Neural progenitor cell (in vitro differentiated cells): ENCODE results near the gene RPP25.

Experiments
- EZH2 ChIP-seq: fragments of 200-600 bp; sonication (generic); IDR thresholded peaks from 2 replicates; pipeline ENCODE4 v1.6.1; 2017; ENCODE audit warnings: antibody characterized with exemption, mild to moderate bottlenecking, moderate library complexity
- EZH2phosphoT487 ChIP-seq: fragments of 200-600 bp; sonication (generic); IDR thresholded peaks from 2 replicates; pipeline ENCODE4 v1.6.1; 2017; ENCODE audit warnings: antibody characterized with exemption
- TF ChIP-seq, protein P1 (sequence below): fragments of 200-600 bp; sonication (generic); IDR thresholded peaks from 2 replicates; pipeline ENCODE4 v1.5.1; 2017; ENCODE audit warnings: antibody characterized with exemption, mild to moderate bottlenecking

DNA sequence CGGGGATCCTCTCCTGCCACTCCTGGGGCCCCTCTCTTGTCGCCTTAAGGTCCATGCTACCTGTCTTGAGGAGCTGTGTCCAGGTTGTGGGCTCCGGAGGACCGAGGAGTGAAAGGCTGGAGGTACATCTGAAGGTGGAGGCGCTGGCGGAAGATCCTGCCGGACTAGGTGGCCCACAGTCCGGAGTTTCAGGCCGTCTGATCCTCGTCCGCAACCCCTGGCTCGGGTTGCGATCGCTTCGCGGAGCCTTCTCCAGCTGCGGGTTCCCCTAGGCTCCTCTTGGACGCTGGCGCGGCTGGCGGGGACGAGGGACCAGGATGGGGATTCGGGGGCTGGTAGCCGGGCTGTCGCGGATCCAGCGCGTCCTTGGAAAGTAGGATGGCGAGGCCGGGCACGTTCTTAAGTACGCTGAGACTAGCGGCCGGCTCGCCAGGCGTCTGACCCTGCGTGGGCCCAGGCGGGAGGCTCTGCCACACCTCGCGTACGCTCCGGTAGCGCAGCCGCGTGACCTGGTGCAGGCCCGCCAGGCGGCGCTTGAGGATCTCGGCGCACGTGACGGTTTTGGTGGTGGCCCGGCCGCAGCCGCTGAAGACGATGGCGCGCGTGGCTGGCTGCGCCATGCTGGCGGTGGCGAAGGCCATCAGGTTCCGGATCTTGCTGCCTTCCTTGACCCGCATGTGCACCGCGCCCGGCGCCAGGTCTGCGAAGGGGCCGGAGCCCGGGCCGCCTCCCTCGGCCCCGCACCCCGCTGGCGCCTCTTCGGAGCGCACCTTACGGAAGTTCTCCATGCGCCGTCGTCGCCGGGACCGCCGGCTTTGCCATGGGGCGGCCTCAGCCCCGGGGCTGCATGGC is 550 bp downstream of the RPP25 start:
- TF ChIP-seq, protein P1, sequence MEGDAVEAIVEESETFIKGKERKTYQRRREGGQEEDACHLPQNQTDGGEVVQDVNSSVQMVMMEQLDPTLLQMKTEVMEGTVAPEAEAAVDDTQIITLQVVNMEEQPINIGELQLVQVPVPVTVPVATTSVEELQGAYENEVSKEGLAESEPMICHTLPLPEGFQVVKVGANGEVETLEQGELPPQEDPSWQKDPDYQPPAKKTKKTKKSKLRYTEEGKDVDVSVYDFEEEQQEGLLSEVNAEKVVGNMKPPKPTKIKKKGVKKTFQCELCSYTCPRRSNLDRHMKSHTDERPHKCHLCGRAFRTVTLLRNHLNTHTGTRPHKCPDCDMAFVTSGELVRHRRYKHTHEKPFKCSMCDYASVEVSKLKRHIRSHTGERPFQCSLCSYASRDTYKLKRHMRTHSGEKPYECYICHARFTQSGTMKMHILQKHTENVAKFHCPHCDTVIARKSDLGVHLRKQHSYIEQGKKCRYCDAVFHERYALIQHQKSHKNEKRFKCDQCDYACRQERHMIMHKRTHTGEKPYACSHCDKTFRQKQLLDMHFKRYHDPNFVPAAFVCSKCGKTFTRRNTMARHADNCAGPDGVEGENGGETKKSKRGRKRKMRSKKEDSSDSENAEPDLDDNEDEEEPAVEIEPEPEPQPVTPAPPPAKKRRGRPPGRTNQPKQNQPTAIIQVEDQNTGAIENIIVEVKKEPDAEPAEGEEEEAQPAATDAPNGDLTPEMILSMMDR = peak; percentile 55
- peak; percentile 54 for TF ChIP-seq EZH2phosphoT487
- TF ChIP-seq EZH2 = peak; percentile 55
